Measurements from ENCODE around the gene FUS. TPM values are rescaled to one million over a fixed set of nuclear protein-coding genes. Genes with fewer than 3 reads are reported as not detected.

The FUS gene
- total and polyA plus RNA-seq, 9 of the 15 experiments (the other 6 are each of a cell fraction or from before 2014, with no cell fraction given) = 43.9 to 575 (median 87.2) TPM

GRCh38 chr16:31130336-31130891 lies 49.5 kb upstream of the FUS start:
- Histone ChIP-seq H3K4me1 (replicated peaks in 1 of 2; ENCODE audit: control insufficient read depth in 2 of 2, insufficient read depth in 2 of 2, low read length in 2 of 2) (peaks cover 41 to 84% of the 10 kb centered on the region in 2 experiments), H3K9me3 (replicated peaks; ENCODE audit: control insufficient read depth, insufficient read depth, low read depth, low read length) (no peaks in the 10 kb centered on the region), H3K9me1 (ENCODE audit: control insufficient read depth, insufficient read depth, low read length) (no peaks in the 10 kb centered on the region), H2AFZ (ENCODE audit: low read depth, low read length) (no peak overlapping the region), H3K27me3 (ENCODE audit: control insufficient read depth in 2 of 2, insufficient read depth in 2 of 2, low read length in 2 of 2) (no peaks in the 10 kb centered on the region), H3K4me2 (ENCODE audit: insufficient read depth, low read length) (no peak overlapping the region), H4K20me1 (replicated peaks; ENCODE audit: control insufficient read depth, insufficient read depth, low read length) (no peaks in the 10 kb centered on the region), H3K9ac (ENCODE audit: insufficient read depth in 1 of 2, low read depth in 2 of 2, low read length in 2 of 2) (no peak overlapping the region), H3K79me2 (ENCODE audit: control insufficient read depth, insufficient read depth, low read length) (no peaks in the 10 kb centered on the region), H3K36me3 (ENCODE audit: control insufficient read depth, insufficient read depth, low read length) (peaks cover 58% of the 10 kb centered on the region; the same call in 2 of the 3 replicates), H3K27ac (ENCODE audit: extremely low read depth, low read depth, low read length) (no peak overlapping the region), H3K4me3 (no peak overlapping the region)
- intact Hi-C loops (cut with micrococcal nuclease) (no loop called here), in situ Hi-C loops (cut with MboI) (no loop called here)
- FAIRE-seq = no peak
- BruUV-seq (replicated peaks) = TSS peak; percentile 22
- TF ChIP-seq RBFOX2 (IDR thresholded peaks at IDR 0.05; ENCODE audit: low read depth, low read length) = 0 out of 2 replicates have a peak, but pooled peaks have one; percentile 14
- TF ChIP-seq XRCC4 (IDR thresholded peaks at IDR 0.05; ENCODE audit: extremely low read depth, insufficient read depth, insufficient read length) = no peak
- 0 out of 2 replicates have a peak, but pooled peaks have one; percentile 22 for TF ChIP-seq POLR2G (IDR thresholded peaks at IDR 0.05; ENCODE audit: low read depth, low read length)
- ATAC-seq = no peak
- ChIA-PET CTCF (ENCODE audit: low intra/inter-chr PET ratio) (no interaction called here), POLR2A (interaction anchor here (0.6 to 1.9 kb wide), 4 partner anchors 11 to 52 kb away, joined by 3 to 5 read pairs (median 4); partner anchors contain the start of genes BCKDK and KAT8)
- WGBS (ENCODE audit: insufficient coverage, low coverage, missing lambda C conversion rate) = 98% methylated on average over 9 of the region's 10 CpGs
- DNase-seq (ENCODE audit: extremely low read depth in 1 of 4, low spot score in 3 of 4) = no peak

GRCh38 chr16:31130899-31131298 lies 49.0 kb upstream of the FUS start:
- no peaks in the 10 kb centered on the region for H3K79me2 ChIP-seq (ENCODE audit: control insufficient read depth, insufficient read depth, low read length)
- DNase-seq (ENCODE audit: extremely low read depth in 1 of 4, low spot score in 3 of 4) = no peak
- H2AFZ ChIP-seq (ENCODE audit: low read depth, low read length) = no peak overlapping the region
- no peaks in the 10 kb centered on the region for H3K9me3 ChIP-seq (replicated peaks; ENCODE audit: control insufficient read depth, insufficient read depth, low read depth, low read length)
- no peak overlapping the region for H3K9ac ChIP-seq (ENCODE audit: insufficient read depth in 1 of 2, low read depth in 2 of 2, low read length in 2 of 2)
- BruUV-seq (replicated peaks) = no TSS peak
- intact Hi-C loops (cut with micrococcal nuclease) = no loop called here
- H3K27me3 ChIP-seq (ENCODE audit: control insufficient read depth in 2 of 2, insufficient read depth in 2 of 2, low read length in 2 of 2) = no peaks in the 10 kb centered on the region
- no peak for ATAC-seq
- no peaks in the 10 kb centered on the region for H3K9me1 ChIP-seq (ENCODE audit: control insufficient read depth, insufficient read depth, low read length)
- H3K4me3 ChIP-seq = no peak overlapping the region
- no peaks in the 10 kb centered on the region for H4K20me1 ChIP-seq (replicated peaks; ENCODE audit: control insufficient read depth, insufficient read depth, low read length)
- peaks cover 56% of the 10 kb centered on the region; the same call in 2 of the 3 replicates for H3K36me3 ChIP-seq (ENCODE audit: control insufficient read depth, insufficient read depth, low read length)
- FAIRE-seq = no peak
- 91% methylated on average over 2 of the region's 6 CpGs for WGBS (ENCODE audit: insufficient coverage, low coverage, missing lambda C conversion rate)
- H3K27ac ChIP-seq (ENCODE audit: extremely low read depth, low read depth, low read length) = no peak overlapping the region
- ChIA-PET CTCF (ENCODE audit: low intra/inter-chr PET ratio) (no interaction called here), POLR2A (interaction anchor here (0.7 to 2.4 kb wide), 5 partner anchors 11 to 52 kb away, joined by 3 to 9 read pairs (median 4); partner anchors contain the start of genes FUS and KAT8)
- in situ Hi-C loops (cut with MboI) = no loop called here
- H3K4me1 ChIP-seq (replicated peaks in 1 of 2; ENCODE audit: control insufficient read depth in 2 of 2, insufficient read depth in 2 of 2, low read length in 2 of 2) = peaks cover 46 to 89% of the 10 kb centered on the region in 2 experiments
- H3K4me2 ChIP-seq (ENCODE audit: insufficient read depth, low read length) = no peak overlapping the region
- TF ChIP-seq ZBTB49 (CRISPR knock-in tag; IDR thresholded peaks at IDR 0.05; ENCODE audit: borderline replicate concordance) = no peak
